Measurements from ENCODE around the gene RELN.

Gene RELN

GRCh38 chr7:103628742-103629141 is 360.7 kb downstream of the RELN start:
- no peak for DNase-seq

GRCh38 chr7:103626776-103627175 is 362.7 kb downstream of the RELN start:
- DNase-seq: no peak

- no peak for DNase-seq
Measured at GRCh38 chr7:103622274-103622673, 367.2 kb downstream of the RELN start.

GRCh38 chr7:103613655-103614642 is 375.5 kb downstream of the RELN start:
- no peak for DNase-seq

- DNase-seq: no peak
Measured at GRCh38 chr7:103609778-103610177, 379.7 kb downstream of the RELN start.

- no peak for DNase-seq
Measured at GRCh38 chr7:103605640-103606039, 383.8 kb downstream of the RELN start.

GRCh38 chr7:103598326-103598905 is 391.0 kb downstream of the RELN start:
- DNase-seq: no peak

- no peak for DNase-seq
Measured at GRCh38 chr7:103597606-103598005, 391.9 kb downstream of the RELN start.

- DNase-seq: no peak
Measured at GRCh38 chr7:103594186-103594585, 395.3 kb downstream of the RELN start.

- DNase-seq: no peak
Measured at GRCh38 chr7:103593691-103594090, 395.8 kb downstream of the RELN start.

- no peak for DNase-seq
Measured at GRCh38 chr7:103592844-103593243, 396.6 kb downstream of the RELN start.

- DNase-seq: no peak
Measured at GRCh38 chr7:103592187-103592586, 397.3 kb downstream of the RELN start.

GRCh38 chr7:103580031-103580430 is 409.4 kb downstream of the RELN start:
- no peak for DNase-seq

GRCh38 chr7:103577059-103577458 is 412.4 kb downstream of the RELN start:
- DNase-seq: no peak

GRCh38 chr7:103576641-103577040 is 412.8 kb downstream of the RELN start:
- no peak for DNase-seq

GRCh38 chr7:103574576-103574975 is 414.9 kb downstream of the RELN start:
- DNase-seq: no peak

GRCh38 chr7:103573479-103574058 is 415.9 kb downstream of the RELN start:
- DNase-seq: peak in 2 of 4 experiments; percentile 45 to 47

- DNase-seq: no peak
Measured at GRCh38 chr7:103571586-103571985, 417.9 kb downstream of the RELN start.

GRCh38 chr7:103569621-103570305 is 419.7 kb downstream of the RELN start:
- no peak for DNase-seq

GRCh38 chr7:103564416-103564815 is 425.0 kb downstream of the RELN start:
- DNase-seq: no peak

GRCh38 chr7:103560136-103560535 is 429.3 kb downstream of the RELN start:
- no peak for DNase-seq

GRCh38 chr7:103551016-103551415 is 438.4 kb downstream of the RELN start:
- DNase-seq: no peak

GRCh38 chr7:103549786-103550185 is 439.7 kb downstream of the RELN start:
- no peak for DNase-seq

All from suppressor macrophage (primary cell).